K562 (cell line): ENCODE data around the gene RBM15. TPM values are rescaled to one million over a fixed set of nuclear protein-coding genes. Genes with fewer than 3 reads are reported as not detected.

Source experiments
- ARID3B ChIP-seq: fragments of 250-450 bp; sonication (Bioruptor Pico); IDR thresholded peaks from 2 replicates; pipeline ENCODE4 v1.4.0; 2020; ENCODE audit warnings: borderline replicate concordance
- CBX2 ChIP-seq: fragments of 200-600 bp; sonication (generic); IDR thresholded peaks from one replicate; pipeline ENCODE4 v1.6.1; 2012; ENCODE audit warnings: mild to moderate bottlenecking, low read length, inconsistent platforms; ENCODE audit not compliant: insufficient read depth, poor library complexity, severe bottlenecking
- CHAMP1 ChIP-seq: fragments of 450-650 bp; IDR thresholded peaks from 2 replicates; pipeline ENCODE4 v1.6.1; 2016; ENCODE audit warnings: mild to moderate bottlenecking
- CTCF ChIP-seq, 3 experiments: IDR thresholded peaks in 2 of 3; conservative IDR thresholded peaks in 1 of 3; 2 replicates each; pipeline ENCODE4 v1.5.1; 2011 to 2012; ENCODE audit warnings: low read length in 3 of 3, mild to moderate bottlenecking in 3 of 3, control low read depth in 2 of 3, improper control_type of control experiment in 1 of 3, inconsistent platforms in 1 of 3, low read depth in 1 of 3, mixed read lengths in 1 of 3, moderate library complexity in 1 of 3; ENCODE audit not compliant: insufficient read depth in 2 of 3
- EWSR1 ChIP-seq: fragments of 450-650 bp; IDR thresholded peaks from 2 replicates; pipeline ENCODE4 v1.6.1; 2018; ENCODE audit warnings: borderline replicate concordance, mild to moderate bottlenecking, low read depth, moderate library complexity; ENCODE audit not compliant: partially characterized antibody
- FOXK1 ChIP-seq: sonication (generic); formaldehyde crosslinking; IDR thresholded peaks from 2 replicates; pipeline ENCODE4 v1.8.0; 2022; ENCODE audit warnings: missing genetic modification reagents, mild to moderate bottlenecking, borderline replicate concordance
- KDM1A ChIP-seq, 2 experiments: fragments of 450-650 bp; IDR thresholded peaks; 2 replicates each; pipeline ENCODE4 v1.6.1; 2016; ENCODE audit warnings: mild to moderate bottlenecking in 2 of 2
- L3MBTL2 ChIP-seq: fragments of 450-650 bp; IDR thresholded peaks from 2 replicates; pipeline ENCODE4 v1.6.1; 2016; ENCODE audit warnings: mild to moderate bottlenecking, moderate library complexity
- PHB2 ChIP-seq: fragments of 450-650 bp; IDR thresholded peaks from 2 replicates; pipeline ENCODE4 v1.6.1; 2017; ENCODE audit warnings: low read depth
- PHF8 ChIP-seq: fragments of 200-600 bp; sonication (generic); IDR thresholded peaks from 2 replicates; pipeline ENCODE4 v1.6.1; 2012; ENCODE audit warnings: mixed run types, mild to moderate bottlenecking, inconsistent platforms, low read length, moderate library complexity, borderline replicate concordance
- POLR2A ChIP-seq: fragments of 450-650 bp; conservative IDR thresholded peaks from 2 replicates; pipeline ENCODE4 v1.6.1; 2016
- SRSF9 ChIP-seq: fragments of 200-400 bp; formaldehyde crosslinking; IDR thresholded peaks from 2 replicates; pipeline ENCODE4 v1.6.1; 2017; ENCODE audit warnings: low read depth, low read length, borderline replicate concordance
- THRAP3 ChIP-seq: fragments of 450-650 bp; IDR thresholded peaks from 2 replicates; pipeline ENCODE4 v1.6.1; 2016; ENCODE audit warnings: mild to moderate bottlenecking, inconsistent platforms, borderline replicate concordance
- XRCC3 ChIP-seq: fragments of 450-650 bp; IDR thresholded peaks from 2 replicates; pipeline ENCODE4 v1.6.1; 2017; ENCODE audit warnings: mild to moderate bottlenecking, moderate library complexity
- ZBTB34 ChIP-seq: fragments of 250-450 bp; sonication (Bioruptor Pico); IDR thresholded peaks from 2 replicates; pipeline ENCODE4 v1.8.0; 2021; ENCODE audit warnings: mild to moderate bottlenecking, moderate library complexity
- ZEB2 ChIP-seq: fragments of 450-650 bp; IDR thresholded peaks from 2 replicates; pipeline ENCODE4 v1.6.1; 2016
- ZNF274 ChIP-seq: IDR thresholded peaks from 2 replicates; pipeline ENCODE4 v1.6.1; 2011; ENCODE audit warnings: low read depth, mild to moderate bottlenecking, low read length, moderate library complexity, borderline replicate concordance
- ZNF668 ChIP-seq: fragments of 250-450 bp; sonication (Bioruptor Pico); IDR thresholded peaks from 2 replicates; pipeline ENCODE4 v1.8.0; 2022; ENCODE audit warnings: mild to moderate bottlenecking, inconsistent platforms
- ZNF778 ChIP-seq: fragments of 450-650 bp; formaldehyde crosslinking; IDR thresholded peaks from 2 replicates; pipeline ENCODE4 v1.4.0; 2020; ENCODE audit warnings: mild to moderate bottlenecking, moderate library complexity
- polyA plus RNA-seq, 8 experiments: library from polyadenylated mRNA; depleted of rRNA in 4 of 8; stranded (reverse) in 5 of 8; unstranded in 3 of 8; fragments of >200 nt; fragmentation: Nextera tagmentation in 2 of 8; fragmentation: Illumina TruSeq in 1 of 8; extraction: Ambion mirVana in 2 of 8; extraction: Trizol in 1 of 8; gene quantifications; 2 replicates each; pipeline versions ENCODE4 v1.2.1 to v1.2.3, GENCODE V29; 2011 to 2014; ENCODE audit warnings: inconsistent platforms in 1 of 8, missing spikeins in 1 of 8
- total RNA-seq, 7 experiments: library from RNA; depleted of rRNA in 6 of 7; stranded (reverse); fragments of >200 nt in 6 of 7; fragmentation: Illumina TruSeq in 2 of 7; extraction: Trizol in 2 of 7; gene quantifications; 2 replicates each; pipeline versions ENCODE4 v1.2.1 to v1.2.3, GENCODE V29; 2011 to 2021; ENCODE audit warnings: low replicate concordance in 1 of 7
- TF ChIP-seq, protein P1 (sequence below): fragments of 250-450 bp; sonication (Bioruptor Pico); IDR thresholded peaks from 2 replicates; pipeline ENCODE4 v1.8.0; 2021; ENCODE audit warnings: moderate library complexity, mild to moderate bottlenecking, inconsistent platforms

Gene RBM15
- total and polyA plus RNA-seq, 9 of the 15 experiments (the other 6 are each of a cell fraction or from before 2014, with no cell fraction given): 2.4 to 63.4 (median 28.2) TPM

DNA sequence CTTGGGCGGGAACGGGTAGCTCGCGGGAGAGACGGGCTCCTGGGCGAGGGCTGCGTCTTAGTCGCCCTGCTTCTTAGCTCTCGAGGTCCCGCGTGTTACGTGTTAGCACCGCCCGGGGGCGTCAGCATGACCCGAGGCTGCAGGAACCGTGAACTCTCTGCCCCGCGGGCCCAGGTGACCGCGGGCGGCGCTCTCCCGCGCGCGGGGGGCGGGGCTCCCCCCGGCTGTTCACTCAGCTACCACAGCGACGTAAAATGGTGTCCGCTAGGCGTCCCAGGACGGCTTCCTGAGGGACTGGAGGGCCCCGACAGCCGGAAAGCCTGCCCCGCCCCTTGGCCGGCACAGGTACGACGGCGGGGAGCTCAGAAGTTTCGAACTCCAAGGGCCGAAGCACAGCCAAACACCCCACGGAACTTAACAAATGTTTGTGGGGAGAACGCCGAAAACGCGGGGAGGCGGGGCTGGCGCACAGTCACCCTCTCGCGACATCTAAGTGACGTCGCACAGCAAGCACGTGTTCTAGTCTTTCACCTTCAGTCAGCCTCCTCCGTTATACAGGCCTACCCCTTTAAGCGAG is 780 bp upstream of the RBM15 start (continued):
- peak; percentile 98 for TF ChIP-seq L3MBTL2
- TF ChIP-seq ZEB2: peak; percentile 81
- no peak for TF ChIP-seq ZNF668 (CRISPR knock-in tag)
- TF ChIP-seq CBX2: no peak
- TF ChIP-seq CTCF (IDR thresholded peaks at IDR 0.05 in 2 of 3, conservative IDR thresholded peaks at IDR 0.05 in 1 of 3; ENCODE audit: insufficient read depth in 2 of 3, low read depth in 1 of 3, low read length in 3 of 3): peak; percentile 88 to 96 (median 88)
- TF ChIP-seq, protein P1, sequence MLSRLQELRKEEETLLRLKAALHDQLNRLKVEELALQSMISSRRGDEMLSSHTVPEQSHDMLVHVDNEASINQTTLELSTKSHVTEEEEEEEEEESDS: no peak
- TF ChIP-seq KDM1A (IDR thresholded peaks at IDR 0.05): no peak
- TF ChIP-seq POLR2A: peak; percentile 88
- TF ChIP-seq SRSF9: no peak
- no peak for TF ChIP-seq ZNF274
- peak; percentile 88; the same call in 1 of the 2 replicates for TF ChIP-seq PHF8
- TF ChIP-seq ARID3B (CRISPR knock-in tag): no peak
- TF ChIP-seq PHB2: no peak
- TF ChIP-seq THRAP3: no peak
- peak; percentile 85; the same call in 1 of the 2 replicates for TF ChIP-seq FOXK1 (CRISPR knock-in tag)
- TF ChIP-seq CHAMP1: no peak
- TF ChIP-seq ZBTB34: no peak
- TF ChIP-seq XRCC3: no peak
- no peak for TF ChIP-seq EWSR1
- TF ChIP-seq ZNF778 (CRISPR knock-in tag): no peak
